ENCODE measurements around the gene TRRAP. TPM values are rescaled to one million over a fixed set of nuclear protein-coding genes. Genes with fewer than 3 reads are reported as not detected.

TRRAP gene
- polyA plus RNA-seq, 3 donors, result 36.7 to 39.7 (median 37.1) TPM

DNA sequence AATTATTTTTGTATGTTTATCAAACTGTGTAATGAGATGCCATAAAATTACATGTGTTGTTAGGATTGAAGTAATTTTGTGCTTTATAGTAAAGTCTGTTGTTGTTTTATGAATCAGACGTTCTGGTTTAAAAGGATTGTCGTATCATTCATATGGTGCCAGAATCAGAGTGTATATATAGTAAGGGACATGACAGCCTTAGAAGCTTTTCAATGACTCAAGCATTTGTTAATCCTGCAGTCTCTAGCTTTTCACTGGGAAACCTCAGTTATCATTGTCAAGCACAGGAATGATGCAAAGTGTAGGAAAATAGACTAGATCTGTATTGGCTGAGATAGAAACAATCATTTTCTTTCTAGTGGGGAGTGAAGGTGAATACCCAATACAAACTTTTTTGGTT, 57.5 kb downstream of the TRRAP start:
- no peak for DNase-seq (ENCODE audit: low read depth in 3 of 3, low spot score in 2 of 3)

GRCh38 chr7:98943336-98943735, 65.0 kb downstream of the TRRAP start:
- DNase-seq (ENCODE audit: low read depth in 3 of 3, low spot score in 2 of 3), result no peak

GRCh38 chr7:98944386-98944785, 66.1 kb downstream of the TRRAP start:
- DNase-seq (ENCODE audit: low read depth in 3 of 3, low spot score in 2 of 3), result no peak

DNA sequence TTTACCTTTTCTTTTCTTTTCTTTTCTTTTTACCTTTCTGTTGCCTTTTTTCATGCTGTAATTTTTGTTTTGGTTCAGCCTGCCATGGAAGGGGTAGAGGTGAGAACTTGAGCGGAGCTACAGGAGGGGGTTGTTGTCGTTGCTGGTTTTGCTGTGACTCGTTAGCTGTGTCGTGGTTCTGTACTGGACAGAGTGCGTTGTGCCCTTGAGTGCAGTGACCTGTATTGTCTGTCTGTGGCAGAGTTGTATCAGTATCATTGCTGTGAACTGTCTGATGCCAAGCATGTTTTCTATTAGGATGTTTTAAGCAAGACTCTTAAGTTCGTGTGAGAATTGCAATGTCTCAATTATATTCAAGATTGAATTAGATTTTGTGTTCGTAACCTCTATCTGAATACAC, 67.5 kb downstream of the TRRAP start:
- DNase-seq (ENCODE audit: low read depth in 3 of 3, low spot score in 2 of 3), result no peak

GRCh38 chr7:98946389-98946788, 68.1 kb downstream of the TRRAP start:
- DNase-seq (ENCODE audit: low read depth in 3 of 3, low spot score in 2 of 3), result no peak

GRCh38 chr7:98949336-98950044, 71.2 kb downstream of the TRRAP start:
- DNase-seq (ENCODE audit: low read depth in 3 of 3, low spot score in 2 of 3), result no peak

- DNase-seq (ENCODE audit: low read depth in 3 of 3, low spot score in 2 of 3), result no peak
Observed at GRCh38 chr7:98955992-98956391, 77.7 kb downstream of the TRRAP start.

GRCh38 chr7:98956469-98956868, 78.1 kb downstream of the TRRAP start:
- DNase-seq (ENCODE audit: low read depth in 3 of 3, low spot score in 2 of 3), result no peak

GRCh38 chr7:98956937-98957336, 78.6 kb downstream of the TRRAP start:
- no peak for DNase-seq (ENCODE audit: low read depth in 3 of 3, low spot score in 2 of 3)

DNA sequence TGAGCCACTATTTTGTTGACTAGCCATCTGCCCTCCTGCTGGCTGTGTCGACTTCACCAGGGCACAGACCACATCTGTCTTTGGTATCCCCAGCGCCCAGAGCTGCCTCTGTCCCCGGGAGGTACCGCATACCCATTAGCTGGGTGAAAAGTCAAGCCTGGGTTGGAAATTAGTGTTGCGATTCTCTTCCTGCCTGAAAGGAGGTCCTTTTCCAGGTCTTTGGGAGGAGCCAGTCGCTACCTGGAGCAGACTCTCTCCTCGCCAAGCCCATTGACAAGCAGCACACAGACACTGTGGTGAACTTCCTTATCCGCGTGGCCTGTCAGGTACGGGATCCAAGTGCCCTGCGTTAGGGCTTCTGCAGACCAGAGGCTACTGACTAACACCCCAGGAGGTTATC, 79.4 kb downstream of the TRRAP start:
- DNase-seq (ENCODE audit: low read depth in 3 of 3, low spot score in 2 of 3), result no peak

GRCh38 chr7:98958968-98959367, 80.6 kb downstream of the TRRAP start:
- DNase-seq (ENCODE audit: low read depth in 3 of 3, low spot score in 2 of 3), result no peak

DNA sequence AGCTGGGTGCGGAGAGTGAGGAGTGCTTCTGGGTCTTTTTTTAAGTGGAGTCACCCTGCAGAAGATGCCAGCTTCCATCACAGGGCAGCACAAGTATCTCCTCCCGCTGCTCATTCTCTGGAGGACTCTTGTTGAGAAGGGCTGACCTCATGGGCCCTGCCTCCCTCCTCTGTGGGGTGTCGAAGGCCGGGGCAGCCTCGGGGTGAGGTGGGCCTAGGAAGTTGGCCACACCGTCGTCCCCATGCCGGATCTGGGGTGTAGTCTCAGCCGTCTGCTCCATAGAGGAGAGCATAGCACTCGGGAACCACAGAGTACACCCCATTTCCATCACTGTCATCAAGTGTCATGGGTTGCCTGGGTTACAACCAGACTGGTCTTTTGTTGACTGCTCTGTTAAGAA, 85.0 kb downstream of the TRRAP start:
- DNase-seq (ENCODE audit: low read depth in 3 of 3, low spot score in 2 of 3), result no peak

- no peak for DNase-seq (ENCODE audit: low read depth in 3 of 3, low spot score in 2 of 3)
Observed at GRCh38 chr7:98964596-98964995, 86.3 kb downstream of the TRRAP start.

GRCh38 chr7:98968621-98969020, 90.3 kb downstream of the TRRAP start:
- DNase-seq (ENCODE audit: low read depth in 3 of 3, low spot score in 2 of 3), result no peak

DNA sequence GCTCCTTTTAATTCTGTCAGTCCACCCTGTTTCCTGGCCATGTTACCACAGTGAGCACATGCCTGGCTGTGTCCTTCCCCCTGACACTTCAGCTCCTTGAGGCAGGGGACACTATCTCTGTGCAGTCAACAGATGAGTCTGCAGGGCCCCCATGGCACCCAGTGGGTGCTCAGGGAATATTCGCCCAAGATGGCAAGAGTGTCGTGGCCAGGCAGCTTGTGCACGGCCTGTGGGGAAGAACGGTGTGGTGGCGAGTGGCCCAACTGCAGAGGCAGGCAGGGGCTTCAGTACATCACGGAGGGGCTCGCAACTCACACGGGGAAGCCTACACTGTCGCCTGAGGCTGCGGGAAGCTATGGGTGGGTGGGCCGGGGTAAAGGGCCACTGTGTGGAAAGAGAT, 91.1 kb downstream of the TRRAP start:
- DNase-seq (ENCODE audit: low read depth in 3 of 3, low spot score in 2 of 3), result no peak

GRCh38 chr7:98970016-98970615, 91.8 kb downstream of the TRRAP start:
- DNase-seq (ENCODE audit: low read depth in 3 of 3, low spot score in 2 of 3), result no peak

- DNase-seq (ENCODE audit: low read depth in 3 of 3, low spot score in 2 of 3), result no peak
Observed at GRCh38 chr7:98970805-98971204, 92.5 kb downstream of the TRRAP start.

- no peak for DNase-seq (ENCODE audit: low read depth in 3 of 3, low spot score in 2 of 3)
Observed at GRCh38 chr7:98974205-98974604, 95.9 kb downstream of the TRRAP start.

DNA sequence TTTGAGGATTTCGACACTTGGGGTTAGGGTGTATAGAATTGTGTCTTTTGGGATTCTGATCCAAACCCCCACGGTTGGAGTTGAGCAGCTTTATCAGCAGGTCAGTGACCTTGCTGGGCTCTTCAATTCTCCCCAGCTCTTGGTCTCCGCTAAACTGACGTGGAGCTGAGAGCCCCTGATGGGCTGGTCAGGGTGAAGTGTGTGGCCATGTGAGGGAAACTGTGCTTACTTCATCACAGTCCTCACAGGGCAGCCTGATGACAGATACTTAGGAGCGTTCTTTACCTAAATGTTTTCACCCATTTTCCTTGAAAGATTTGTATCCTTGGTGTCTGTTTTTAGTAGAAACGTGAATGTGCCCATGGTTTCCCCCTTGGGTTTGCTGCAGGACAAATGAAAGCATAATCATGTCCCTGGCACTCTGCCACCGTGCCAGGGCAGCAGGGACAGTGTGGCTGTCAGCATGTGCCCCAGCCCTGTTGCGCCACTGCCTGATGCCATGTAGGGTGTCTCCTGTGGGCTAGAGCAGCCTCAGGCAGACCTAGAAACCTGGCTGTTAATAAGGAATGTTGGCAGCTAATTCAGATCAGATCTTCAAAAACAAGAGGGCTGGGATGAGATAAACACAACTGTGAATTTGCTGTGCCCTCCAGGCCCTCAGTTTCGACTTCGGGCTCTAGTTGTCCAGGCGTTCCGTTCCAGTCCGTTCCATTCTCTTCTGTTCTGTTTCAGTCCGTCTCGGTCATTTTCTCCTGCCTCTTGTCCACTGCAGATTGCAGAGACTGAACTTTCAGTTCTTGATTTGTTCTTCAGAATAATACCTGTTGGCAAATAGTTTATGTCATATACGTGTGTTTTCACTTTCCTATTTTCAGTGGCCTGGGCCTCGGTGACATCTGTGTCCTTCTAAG, 96.8 kb downstream of the TRRAP start:
- DNase-seq (ENCODE audit: low read depth in 3 of 3, low spot score in 2 of 3), result no peak

- no peak for DNase-seq (ENCODE audit: low read depth in 3 of 3, low spot score in 2 of 3)
Observed at GRCh38 chr7:98976396-98977185, 98.3 kb downstream of the TRRAP start.

GRCh38 chr7:98978672-98979071, 100.3 kb downstream of the TRRAP start:
- DNase-seq (ENCODE audit: low read depth in 3 of 3, low spot score in 2 of 3), result no peak

Measured in right renal cortex interstitium (tissue), 3 donors.